HG02981 (cell line): ENCODE measurements around the gene FCER2.

Source experiments
- ATAC-seq: cut with Tn5 transposase; IDR thresholded peaks from one replicate; pipeline ENCODE4 v1.9.1; 2021; ENCODE audit warnings: mild to moderate bottlenecking, moderate library complexity; ENCODE audit not compliant: unreplicated experiment

FCER2 gene

GRCh38 chr19:7678971-7679751 lies 22.8 kb downstream of the FCER2 start:
- ATAC-seq = no peak

GRCh38 chr19:7677669-7678311 lies 24.1 kb downstream of the FCER2 start:
- no peak for ATAC-seq

- ATAC-seq = no peak
Observed at GRCh38 chr19:7676854-7677253, 25.1 kb downstream of the FCER2 start, which contains the start of gene MCEMP1. MCEMP1 (plus strand) TSS chr19:7677090; CDS start chr19:7677121, 31 bp downstream.

GRCh38 chr19:7676376-7676775 lies 25.6 kb downstream of the FCER2 start:
- no peak for ATAC-seq

- ATAC-seq = no peak
Observed at GRCh38 chr19:7674010-7675005, 27.6 kb downstream of the FCER2 start.

GRCh38 chr19:7672522-7672921 lies 29.4 kb downstream of the FCER2 start:
- ATAC-seq = no peak

DNA sequence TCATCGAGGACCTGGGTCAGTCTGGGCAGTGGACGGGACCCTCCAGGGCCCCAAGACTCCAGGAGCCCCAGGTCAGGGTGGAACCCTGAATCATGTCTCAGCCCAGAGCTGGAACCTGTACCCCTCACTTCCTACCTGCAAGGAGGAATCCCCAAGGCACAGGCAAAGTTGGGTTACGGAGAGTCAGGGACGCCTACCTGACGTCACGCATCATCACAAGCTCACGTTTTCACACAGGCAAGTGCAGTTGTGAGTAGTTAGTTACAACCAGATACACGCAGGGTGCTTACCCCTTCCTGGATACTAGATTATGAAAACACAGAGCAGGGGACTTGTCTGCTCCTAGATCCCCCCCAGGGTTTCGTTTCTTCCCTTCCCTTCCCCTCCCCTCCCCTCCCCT lies 31.1 kb downstream of the FCER2 start:
- no peak for ATAC-seq

DNA sequence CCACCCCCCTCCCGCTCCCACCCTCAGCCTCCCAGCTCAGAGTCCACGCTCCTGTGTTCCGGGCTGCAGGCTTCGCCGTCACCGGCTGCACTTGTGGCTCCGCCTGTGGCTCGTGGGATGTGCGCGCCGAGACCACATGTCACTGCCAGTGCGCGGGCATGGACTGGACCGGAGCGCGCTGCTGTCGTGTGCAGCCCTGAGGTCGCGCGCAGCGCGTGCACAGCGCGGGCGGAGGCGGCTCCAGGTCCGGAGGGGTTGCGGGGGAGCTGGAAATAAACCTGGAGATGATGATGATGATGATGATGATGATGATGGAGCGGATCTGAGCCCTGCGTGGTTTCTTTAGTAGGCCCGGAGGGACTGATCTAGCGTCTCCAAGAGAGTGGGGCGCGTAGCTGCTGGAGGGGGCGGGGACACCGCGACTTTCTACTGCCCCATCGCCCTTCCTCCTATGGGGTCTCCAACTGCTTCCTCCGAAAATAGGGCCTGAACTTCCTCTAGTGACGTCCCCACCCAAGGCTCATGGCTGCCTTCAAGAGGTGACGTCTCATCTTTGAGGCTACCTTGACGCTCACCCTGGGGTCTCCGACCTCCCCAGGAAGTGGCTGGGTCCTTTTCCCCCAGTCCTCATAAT lies 31.7 kb downstream of the FCER2 start:
- ATAC-seq = no peak

DNA sequence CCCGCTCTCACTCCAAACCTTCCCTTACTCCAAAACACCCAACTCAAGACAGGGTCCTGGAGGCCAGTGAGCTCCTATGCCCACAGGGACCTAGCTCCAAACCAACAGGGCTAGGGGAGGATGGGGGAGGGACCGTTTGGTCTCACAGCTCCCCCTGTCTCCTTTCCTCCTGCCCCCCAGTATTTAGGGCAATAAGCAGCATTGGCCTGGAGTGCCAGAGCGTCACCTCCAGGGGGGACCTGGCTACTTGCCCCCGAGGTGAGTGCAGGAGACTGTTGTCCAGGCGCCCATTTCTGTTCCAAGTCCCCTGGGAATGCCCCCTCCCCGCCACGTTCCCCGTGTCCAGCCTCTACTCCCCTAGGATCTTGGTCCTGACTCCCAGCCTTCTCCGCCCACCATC lies 32.3 kb downstream of the FCER2 start:
- no peak for ATAC-seq

DNA sequence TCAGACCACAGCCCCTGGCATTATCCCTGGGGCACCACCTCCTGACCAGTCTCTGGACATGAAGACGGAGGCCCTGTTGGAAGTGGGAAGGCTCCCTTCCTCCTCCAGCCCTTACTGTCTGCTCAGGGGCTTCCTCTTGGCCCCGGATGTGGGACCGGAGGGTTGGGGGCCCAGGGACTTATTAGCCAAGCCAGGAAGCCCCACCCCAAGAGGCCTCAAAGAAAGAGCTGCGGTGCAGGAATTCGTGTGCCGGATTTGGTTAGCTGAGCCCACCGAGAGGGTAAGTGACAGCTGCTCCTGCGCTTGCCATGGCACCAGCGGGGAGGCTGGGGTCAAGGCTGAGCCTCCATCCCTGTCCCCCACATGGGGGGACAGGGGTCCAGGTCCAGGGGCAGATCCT lies 33.1 kb downstream of the FCER2 start, which contains the start of gene RETN:
TSS of gene RETN (plus strand) at position 208 of the 400 bp plus-strand sequence. CDS start 278 bp downstream, outside the sequence.
- no peak for ATAC-seq

- ATAC-seq = no peak
Observed at GRCh38 chr19:7665076-7665475, 36.9 kb downstream of the FCER2 start.

DNA sequence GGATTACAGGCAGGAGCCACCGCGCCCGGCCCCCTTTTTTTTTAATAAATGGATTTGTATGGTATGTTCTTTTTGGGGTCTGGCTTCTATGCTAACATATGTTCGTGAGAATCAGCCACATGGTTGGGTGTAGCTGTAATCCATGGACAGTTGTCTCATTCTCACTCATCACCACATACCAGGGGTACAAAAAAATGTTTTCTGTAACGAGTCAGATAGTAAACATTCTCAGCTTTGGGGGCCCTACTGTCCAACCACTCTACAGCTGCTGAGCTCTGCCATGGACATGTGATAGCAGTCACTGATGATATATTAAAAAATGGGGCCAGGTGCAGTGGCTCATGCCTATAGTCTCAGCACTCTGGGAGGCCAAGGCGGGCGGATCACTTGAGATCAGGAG lies 38.2 kb downstream of the FCER2 start:
- no peak for ATAC-seq

GRCh38 chr19:7662657-7663056 lies 39.3 kb downstream of the FCER2 start:
- no peak for ATAC-seq

GRCh38 chr19:7661744-7662538 lies 40.0 kb downstream of the FCER2 start:
- no peak for ATAC-seq

DNA sequence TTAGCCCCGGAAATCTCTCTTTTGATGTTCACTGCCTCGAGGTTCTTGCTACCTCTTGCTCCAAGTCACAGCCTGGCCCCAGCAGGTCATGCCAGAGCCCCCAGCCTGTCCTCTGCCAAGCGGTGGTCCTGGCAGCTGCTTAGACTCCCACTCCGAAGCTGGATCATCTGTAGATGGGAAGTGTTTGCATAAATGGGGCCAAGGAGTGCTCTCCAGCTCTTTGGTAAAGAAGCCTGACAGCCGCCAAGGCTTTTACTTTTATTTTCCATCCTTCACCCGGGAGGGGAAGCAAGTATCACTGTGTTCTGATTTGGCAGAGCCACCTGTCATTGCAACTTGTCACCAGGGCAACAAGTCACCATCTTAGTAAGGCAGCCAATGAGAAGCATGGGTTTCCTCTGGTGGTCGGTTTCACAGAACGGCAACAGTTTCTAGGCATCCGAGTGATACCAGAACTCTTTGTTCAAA lies 43.7 kb downstream of the FCER2 start:
- ATAC-seq = no peak

- ATAC-seq = no peak
Observed at GRCh38 chr19:7657131-7657751, 44.7 kb downstream of the FCER2 start.

DNA sequence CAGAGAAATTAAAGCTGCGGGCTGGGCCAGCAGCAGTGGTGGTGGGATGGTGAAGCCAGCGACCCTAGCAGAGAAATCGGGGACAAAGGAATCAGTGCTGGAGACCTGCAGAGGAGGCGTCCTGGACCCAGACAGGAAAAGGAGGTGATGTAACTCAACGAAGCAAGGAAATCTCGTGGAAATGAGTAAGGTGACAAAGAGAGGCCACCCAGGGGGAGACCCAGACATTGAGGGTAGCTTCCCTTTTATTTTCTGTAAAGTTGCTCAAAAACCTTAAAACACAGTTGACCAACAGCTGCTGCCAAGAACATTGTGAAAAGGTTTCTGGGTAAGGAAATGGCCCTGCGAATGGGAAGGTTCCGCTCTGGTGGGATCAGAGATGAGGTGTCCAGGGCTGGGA lies 46.4 kb downstream of the FCER2 start:
- ATAC-seq = no peak

DNA sequence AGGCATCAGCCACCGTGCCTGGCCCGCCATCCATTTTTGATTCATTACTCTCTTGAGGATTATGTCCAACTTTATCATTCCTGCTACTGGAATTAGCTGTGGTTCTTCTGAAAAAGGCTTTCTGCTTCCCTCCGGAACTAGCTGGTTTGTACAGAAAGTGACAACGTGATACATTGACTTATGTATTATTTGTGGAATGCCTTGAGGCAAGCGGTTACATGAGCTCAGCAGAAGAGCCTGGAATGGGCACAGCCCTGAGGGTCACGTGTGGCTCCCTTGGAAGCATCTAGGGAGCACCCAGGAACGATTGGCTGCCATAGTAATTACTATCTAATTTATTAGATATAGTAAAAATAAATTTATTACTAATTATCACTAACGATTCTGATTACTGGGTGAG lies 47.5 kb downstream of the FCER2 start:
- ATAC-seq = no peak

DNA sequence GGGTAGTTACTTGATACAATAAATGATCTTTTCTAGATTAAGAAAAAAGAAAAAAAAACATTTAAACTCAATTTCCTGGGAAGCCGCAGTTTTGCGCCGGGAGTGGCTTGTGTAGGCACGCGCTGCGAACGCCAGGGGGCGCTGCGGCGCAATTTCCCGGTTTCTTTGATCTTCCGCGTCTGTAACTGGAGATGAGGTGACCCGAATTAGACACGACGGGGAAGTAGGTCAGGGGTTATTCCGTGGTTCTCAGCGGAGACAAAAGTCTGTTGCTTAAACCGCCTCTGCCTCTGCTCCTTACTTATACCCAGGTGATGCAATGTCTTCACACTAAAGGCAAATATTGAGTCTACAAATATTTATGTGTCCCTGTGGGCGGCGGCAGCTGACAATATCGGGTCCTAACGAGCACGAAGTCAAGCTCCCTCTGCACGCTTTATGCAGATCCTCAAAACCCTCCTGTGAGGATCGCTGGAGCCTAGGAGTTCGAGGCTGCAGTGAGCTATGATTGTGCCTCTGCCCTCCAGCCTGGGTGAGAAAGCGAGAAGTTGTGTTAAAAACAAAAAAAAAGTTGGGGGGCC lies 49.8 kb downstream of the FCER2 start:
- no peak for ATAC-seq
